ENCODE results near the gene ULBP2. TPM values are rescaled to one million over a fixed set of nuclear protein-coding genes. Genes with fewer than 3 reads are reported as not detected.

ULBP2 gene
- total and polyA plus RNA-seq, 2 of the 8 experiments (the other 6 are each of a cell fraction or from before 2014, with no cell fraction given), result 0.05 TPM; not detected in 1

- TF ChIP-seq KDM5A (IDR thresholded peaks at IDR 0.05; ENCODE audit: low read length) (no peak), SP2 (IDR thresholded peaks at IDR 0.05; ENCODE audit: low read length) (no peak), JUND (IDR thresholded peaks at IDR 0.05; ENCODE audit: low read length) (peak; percentile 74; the same call in 1 of the 2 replicates), POLR2AphosphoS5 (IDR thresholded peaks at IDR 0.05; ENCODE audit: low read depth, low read length) (no peak), SP1 (IDR thresholded peaks at IDR 0.05; ENCODE audit: low read depth, low read length) (no peak), MAX (IDR thresholded peaks at IDR 0.05) (no peak), SUZ12 (IDR thresholded peaks at IDR 0.05; ENCODE audit: low read length) (no peak)
Observed at GRCh38 chr6:149934249-149935156, 7.3 kb upstream of the ULBP2 start (continued).

Data from H1 (cell line).